AG20443 (cell line): ENCODE results near the gene LCOR.

Source experiments
- DNase-seq: peaks from one replicate; pipeline ENCODE4 v3.0.0; 2012; ENCODE audit warnings: low spot score, mixed read lengths

Gene LCOR

GRCh38 chr10:97034958-97035769, 203.1 kb downstream of the LCOR start:
- no peak for DNase-seq

GRCh38 chr10:97037365-97038361, 205.6 kb downstream of the LCOR start:
- DNase-seq = peak; percentile 91

GRCh38 chr10:97038688-97039087, 206.6 kb downstream of the LCOR start:
- no peak for DNase-seq

- no peak for DNase-seq
These were observed 207.6 kb downstream of the LCOR start for GRCh38 chr10:97039538-97040247.

GRCh38 chr10:97040248-97040584, 208.1 kb downstream of the LCOR start:
- DNase-seq = no peak

- DNase-seq = no peak
These were observed 208.6 kb downstream of the LCOR start for GRCh38 chr10:97040706-97041105.

- DNase-seq = no peak
These were observed 210.0 kb downstream of the LCOR start for GRCh38 chr10:97042081-97042480.

GRCh38 chr10:97042716-97043562, 210.8 kb downstream of the LCOR start:
- DNase-seq = no peak

GRCh38 chr10:97043563-97043855, 211.4 kb downstream of the LCOR start:
- DNase-seq = no peak
